ENCODE measurements around the gene MCAT.

DNA sequence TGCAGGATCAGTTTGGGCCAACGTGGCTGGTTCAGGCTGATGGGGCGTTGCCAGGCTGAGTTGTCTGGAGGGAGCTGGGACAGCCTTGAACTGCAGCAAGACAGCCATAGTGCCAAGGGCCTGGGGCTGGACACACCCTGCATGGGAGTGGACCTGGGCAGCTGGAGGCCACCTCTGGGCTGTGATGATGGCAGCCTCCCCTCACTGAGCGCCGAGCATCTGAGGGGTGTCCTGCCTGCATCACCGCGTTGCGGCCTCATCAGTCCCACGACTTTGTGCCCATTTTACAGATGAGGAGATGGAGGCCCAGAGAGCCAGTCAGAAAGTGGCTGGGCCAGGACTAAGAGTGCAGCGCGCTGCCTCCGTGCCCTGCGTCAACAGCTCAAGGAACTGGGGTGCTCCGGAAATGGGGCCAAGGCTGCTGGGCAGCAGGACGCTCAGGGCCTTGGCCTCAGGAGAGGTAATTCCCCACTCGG, 7.6 kb upstream of the MCAT start:
- no peak for TF ChIP-seq POLR2AphosphoS5 (IDR thresholded peaks at IDR 0.05)
- TF ChIP-seq POLR2A (IDR thresholded peaks at IDR 0.05), result no peak

Data from prostate gland (tissue), 1 donor.